NB4 (cell line): ENCODE measurements around the gene TEX54.

Experiments used
- DNase-seq: peaks from one replicate; pipeline ENCODE4 v3.0.0; 2010; ENCODE audit warnings: low read depth
- H3K4me3 ChIP-seq: one replicate; pipeline ENCODE4 v1.5.1; 2011; ENCODE audit warnings: mild to moderate bottlenecking, low read depth, low read length, moderate library complexity
- MYC ChIP-seq: IDR thresholded peaks from 2 replicates; pipeline ENCODE4 v1.6.1; 2011; ENCODE audit warnings: low read depth, low read length
- POLR2A ChIP-seq: IDR thresholded peaks from 2 replicates; pipeline ENCODE4 v1.6.1; 2011; ENCODE audit warnings: mild to moderate bottlenecking; ENCODE audit not compliant: insufficient read length; ENCODE audit errors: extremely low read depth
- TF ChIP-seq, protein P1 (sequence below): IDR thresholded peaks from 2 replicates; pipeline ENCODE4 v1.6.1; 2011; ENCODE audit warnings: low read depth, low read length
- TF ChIP-seq, protein P2 (sequence below): IDR thresholded peaks from one replicate; pipeline ENCODE4 v1.5.1; 2012; ENCODE audit warnings: low read depth, low read length

The TEX54 gene

GRCh38 chr11:62791501-62792201, 41.0 kb downstream of the TEX54 start, which contains the start of gene TMEM223:
Gene TMEM223, minus strand, starts transcription at chr11:62792006. Its CDS starts 12 bp downstream, at chr11:62791994.
- peak within 1 kb of the TSS; percentile 82 for H3K4me3 ChIP-seq
- peak; percentile 98 for TF ChIP-seq POLR2A
- TF ChIP-seq, protein P1, sequence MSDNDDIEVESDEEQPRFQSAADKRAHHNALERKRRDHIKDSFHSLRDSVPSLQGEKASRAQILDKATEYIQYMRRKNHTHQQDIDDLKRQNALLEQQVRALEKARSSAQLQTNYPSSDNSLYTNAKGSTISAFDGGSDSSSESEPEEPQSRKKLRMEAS, result peak; percentile 52; the same call in 1 of the 2 replicates
- TF ChIP-seq MYC, result peak; percentile 67
- TF ChIP-seq, protein P2, sequence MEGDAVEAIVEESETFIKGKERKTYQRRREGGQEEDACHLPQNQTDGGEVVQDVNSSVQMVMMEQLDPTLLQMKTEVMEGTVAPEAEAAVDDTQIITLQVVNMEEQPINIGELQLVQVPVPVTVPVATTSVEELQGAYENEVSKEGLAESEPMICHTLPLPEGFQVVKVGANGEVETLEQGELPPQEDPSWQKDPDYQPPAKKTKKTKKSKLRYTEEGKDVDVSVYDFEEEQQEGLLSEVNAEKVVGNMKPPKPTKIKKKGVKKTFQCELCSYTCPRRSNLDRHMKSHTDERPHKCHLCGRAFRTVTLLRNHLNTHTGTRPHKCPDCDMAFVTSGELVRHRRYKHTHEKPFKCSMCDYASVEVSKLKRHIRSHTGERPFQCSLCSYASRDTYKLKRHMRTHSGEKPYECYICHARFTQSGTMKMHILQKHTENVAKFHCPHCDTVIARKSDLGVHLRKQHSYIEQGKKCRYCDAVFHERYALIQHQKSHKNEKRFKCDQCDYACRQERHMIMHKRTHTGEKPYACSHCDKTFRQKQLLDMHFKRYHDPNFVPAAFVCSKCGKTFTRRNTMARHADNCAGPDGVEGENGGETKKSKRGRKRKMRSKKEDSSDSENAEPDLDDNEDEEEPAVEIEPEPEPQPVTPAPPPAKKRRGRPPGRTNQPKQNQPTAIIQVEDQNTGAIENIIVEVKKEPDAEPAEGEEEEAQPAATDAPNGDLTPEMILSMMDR, result no peak
- peak; percentile 91 for DNase-seq

DNA sequence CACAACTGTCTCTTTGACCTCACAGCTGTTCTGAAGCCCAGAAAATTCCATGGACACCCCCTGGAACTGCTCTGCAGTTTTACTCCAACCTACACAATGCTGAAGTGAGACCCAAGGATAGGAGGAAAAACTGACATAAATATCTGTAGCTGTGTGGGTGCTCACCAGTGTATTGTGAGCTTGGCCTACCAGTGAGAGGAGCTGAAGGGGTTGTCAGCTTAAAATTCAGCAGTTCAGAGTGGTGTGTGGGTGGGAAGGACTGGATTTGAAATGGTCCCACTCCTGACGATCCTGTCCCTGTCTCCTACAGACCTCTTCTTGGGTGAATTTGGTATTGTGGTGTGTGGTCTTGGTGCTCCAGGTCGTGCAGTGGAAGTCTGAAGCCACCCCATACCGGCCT, 43.1 kb downstream of the TEX54 start:
- H3K4me3 ChIP-seq, result no peak overlapping the region
- DNase-seq, result no peak
- TF ChIP-seq, protein P2, result no peak
- no peak for TF ChIP-seq MYC
- TF ChIP-seq POLR2A, result no peak
- TF ChIP-seq, protein P1, result no peak

- H3K4me3 ChIP-seq, result peak overlapping the region; percentile 9
- TF ChIP-seq, protein P1, result no peak
- TF ChIP-seq POLR2A (no peak), MYC (no peak)
- TF ChIP-seq, protein P2, result no peak
- DNase-seq, result no peak
Measured at GRCh38 chr11:62788991-62789390, 43.6 kb downstream of the TEX54 start.

DNA sequence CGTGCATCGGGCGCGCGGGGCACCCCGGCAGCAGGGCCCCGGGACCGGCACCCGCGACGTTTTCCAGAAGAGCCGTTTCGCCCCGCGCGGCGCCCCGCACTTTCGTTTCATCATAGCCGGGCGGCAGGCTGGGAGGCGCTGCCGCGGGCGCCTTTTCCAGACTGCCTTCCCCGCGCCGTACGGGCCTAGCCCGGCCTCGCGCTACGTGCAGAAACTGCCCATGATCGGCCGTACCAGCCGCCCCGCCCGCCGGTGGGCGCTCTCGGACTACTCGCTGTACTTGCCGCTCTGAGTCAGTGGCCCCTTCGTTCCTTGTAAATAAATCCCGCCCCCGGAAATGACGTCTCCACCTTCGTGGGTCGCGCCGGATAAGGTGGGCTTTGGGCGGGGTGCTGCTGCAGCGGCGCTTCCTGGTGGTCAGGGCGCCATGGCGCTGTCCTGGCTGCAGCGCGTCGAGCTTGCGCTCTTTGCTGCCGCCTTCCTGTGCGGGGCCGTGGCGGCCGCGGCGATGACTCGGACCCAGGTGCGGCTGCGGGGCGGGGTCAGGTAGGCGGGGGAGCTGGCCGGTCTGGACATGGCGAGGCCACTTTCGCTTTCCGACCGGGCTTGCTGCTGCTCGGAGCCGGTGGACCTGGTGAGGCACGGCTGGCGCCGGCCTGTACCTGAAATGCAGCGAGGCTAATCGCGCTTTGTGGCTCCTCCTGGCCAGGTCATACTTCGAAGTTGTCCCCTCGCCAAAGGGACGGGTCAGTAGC, 45.5 kb downstream of the TEX54 start, which contains the start of gene TMEM179B:
TMEM179B (plus strand) TSS at position 398 of the 755 bp plus-strand sequence; CDS start at position 428, 30 bp downstream.
- H3K4me3 ChIP-seq, result peak within 1 kb of the TSS; percentile 99
- TF ChIP-seq POLR2A, result peak; percentile 99
- TF ChIP-seq, protein P1, result peak; percentile 76
- no peak; the same call in none of the 2 replicates for TF ChIP-seq MYC
- TF ChIP-seq, protein P2, result peak; percentile 69
- peak; percentile 100 for DNase-seq

- no peak for TF ChIP-seq POLR2A
- TF ChIP-seq, protein P1, result peak; percentile 71
- TF ChIP-seq, protein P2, result peak; percentile 99
- peak; percentile 85 for TF ChIP-seq MYC
- peak; percentile 92 for DNase-seq
- peak overlapping the region; percentile 99 for H3K4me3 ChIP-seq
Measured at GRCh38 chr11:62786318-62787004, 46.2 kb downstream of the TEX54 start.
